PC-3 (cell line): ENCODE results near the gene FSD1. TPM values are rescaled to one million over a fixed set of nuclear protein-coding genes. Genes with fewer than 3 reads are reported as not detected.
"Not testable (repeated sequence)": the region's sequence is repeated elsewhere in the genome, so short reads cannot be mapped to it uniquely, and the experiment has no call there.

Source experiments
- ATAC-seq: fragments of 200-7000 bp; cut with Tn5 transposase; 2 replicates; pipeline ENCODE4 v1.9.1; 2020; ENCODE audit warnings: mild to moderate bottlenecking, moderate library complexity
- BruUV-seq: library from RNA; stranded (reverse); fragments of 400-500 nt; replicated peaks from 2 replicates; lab custom pipeline; 2021; lab: Mats Ljungman, UMichigan
- CTCF ChIA-PET: fragments of 300-600 bp; sonication (Branson Sonifier 250); formaldehyde crosslinking; loops from one replicate; lab custom pipeline; 2022; ENCODE audit warnings: antibody characterized with exemption; lab: Charles Lee
- POLR2A ChIA-PET: fragments of 300-600 bp; sonication (Branson Sonifier 250); formaldehyde crosslinking; loops from one replicate; lab custom pipeline; 2022; ENCODE audit warnings: antibody characterized with exemption; ENCODE audit not compliant: unreplicated experiment; lab: Charles Lee
- DNase-seq: peaks from one replicate; pipeline ENCODE4 v3.0.0-alpha.2; 2015
- H2AFZ ChIP-seq: fragments of 300-600 bp; sonication (generic); 2 replicates; pipeline ENCODE4 v1.6.0; 2016; ENCODE audit warnings: antibody characterized with exemption, low read length
- H3F3A ChIP-seq: fragments of 300-600 bp; sonication (generic); one replicate; pipeline ENCODE4 v1.6.0; 2017; ENCODE audit warnings: antibody characterized with exemption, low read length, control low read depth, mild to moderate bottlenecking; ENCODE audit not compliant: unreplicated experiment
- H3K27ac ChIP-seq: fragments of 300-600 bp; sonication (generic); 2 replicates; pipeline ENCODE4 v1.5.1; 2016; ENCODE audit warnings: mild to moderate bottlenecking, low read length
- H3K27me3 ChIP-seq: fragments of 300-600 bp; sonication (generic); 2 replicates; pipeline ENCODE4 v1.6.1; 2016; ENCODE audit warnings: low read length, mixed read lengths
- H3K36me3 ChIP-seq: fragments of 300-600 bp; sonication (generic); 2 replicates; pipeline ENCODE4 v1.6.1; 2016; ENCODE audit warnings: low read depth, mixed run types, low read length, mixed read lengths
- H3K4me1 ChIP-seq: fragments of 300-600 bp; sonication (generic); 2 replicates; pipeline ENCODE4 v1.5.1; 2016; ENCODE audit warnings: low read length; ENCODE audit not compliant: insufficient read depth
- H3K4me2 ChIP-seq: fragments of 300-600 bp; sonication (generic); 2 replicates; pipeline ENCODE4 v1.6.0; 2016; ENCODE audit warnings: low read length
- H3K4me3 ChIP-seq: fragments of 300-600 bp; sonication (generic); 2 replicates; pipeline ENCODE4 v1.5.1; 2016; ENCODE audit warnings: mild to moderate bottlenecking, low read length, mixed read lengths
- H3K79me2 ChIP-seq: fragments of 300-600 bp; sonication (generic); 2 replicates; pipeline ENCODE4 v1.6.1; 2017; ENCODE audit warnings: low read length, mixed read lengths
- H3K9ac ChIP-seq: fragments of 300-600 bp; sonication (generic); 2 replicates; pipeline ENCODE4 v1.6.0; 2016; ENCODE audit warnings: mild to moderate bottlenecking, low read length
- H3K9me2 ChIP-seq: fragments of 300-600 bp; sonication (generic); replicated peaks from 2 replicates; pipeline ENCODE4 v1.6.1; 2016; ENCODE audit warnings: mixed run types, low read length, mixed read lengths
- H3K9me3 ChIP-seq: fragments of 300-600 bp; sonication (generic); 2 replicates; pipeline ENCODE4 v1.6.1; 2016; ENCODE audit warnings: low read length, mixed read lengths
- H4K20me1 ChIP-seq: fragments of 300-600 bp; sonication (generic); 2 replicates; pipeline ENCODE4 v1.6.1; 2016; ENCODE audit warnings: low read length, mixed read lengths
- CTCF ChIP-seq: fragments of 300-600 bp; sonication (generic); conservative IDR thresholded peaks from 2 replicates; pipeline ENCODE4 v1.5.1; 2017; ENCODE audit warnings: antibody characterized with exemption, low read depth, mild to moderate bottlenecking, low read length
- EZH2 ChIP-seq: fragments of 300-600 bp; sonication (generic); IDR thresholded peaks from one replicate; pipeline ENCODE4 v1.6.1; 2017; ENCODE audit warnings: antibody characterized with exemption, mild to moderate bottlenecking, low read length; ENCODE audit not compliant: unreplicated experiment
- EZH2phosphoT487 ChIP-seq: fragments of 300-600 bp; sonication (generic); IDR thresholded peaks from 2 replicates; pipeline ENCODE4 v1.6.1; 2018; ENCODE audit warnings: mild to moderate bottlenecking, antibody characterized with exemption, low read length, borderline replicate concordance
- intact Hi-C: fragments of 100-400 bp; cut with micrococcal nuclease; formaldehyde crosslinking; loops from 2 replicates; pipeline ENCODE4 v1.9.0; 2023
- total RNA-seq: library from RNA; depleted of rRNA; stranded (reverse); fragments of >200 nt; gene quantifications from 2 replicates; pipeline ENCODE4 v1.2.3, GENCODE V29; 2014

FSD1 gene
- total RNA-seq, 1 experiment from 2014 or later = 8.7 TPM

- no peak for DNase-seq
- Histone ChIP-seq H3K4me1 (no peaks in the 10 kb centered on the region), H3K79me2 (no peaks in the 10 kb centered on the region), H4K20me1 (no peaks in the 10 kb centered on the region), H3K27me3 (no peaks in the 10 kb centered on the region), H3K36me3 (peaks cover 2% of the 10 kb centered on the region; the same call in 1 of the 2 replicates), H3K9ac (no peak overlapping the region), H2AFZ (no peak overlapping the region), H3K27ac (no peak overlapping the region), H3K9me2 (no peaks in the 10 kb centered on the region), H3K4me3 (no peak overlapping the region), H3K4me2 (no peak overlapping the region), H3F3A (no peaks in the 10 kb centered on the region), H3K9me3 (no peaks in the 10 kb centered on the region)
- TF ChIP-seq EZH2 (no peak), CTCF (no peak), EZH2phosphoT487 (no peak)
- no peak for ATAC-seq
- CTCF ChIA-PET = no interaction called here
- intact Hi-C loops = no loop called here
- POLR2A ChIA-PET = no interaction called here
- no TSS peak for BruUV-seq
Observed at GRCh38 chr19:4272894-4273293, 31.5 kb upstream of the FSD1 start.

- H3K4me1 ChIP-seq, ATAC-seq, H3K79me2 ChIP-seq, POLR2A ChIA-PET, H3K27me3 ChIP-seq, H3K9ac ChIP-seq, H3K36me3 ChIP-seq, H2AFZ ChIP-seq, H3F3A ChIP-seq, DNase-seq, CTCF ChIA-PET, H3K27ac ChIP-seq, intact Hi-C loops, H3K4me2 ChIP-seq, H3K9me2 ChIP-seq, BruUV-seq, H3K4me3 ChIP-seq, H3K9me3 ChIP-seq, H4K20me1 ChIP-seq: not testable (repeated sequence)
Observed at GRCh38 chr19:4274321-4274686, 30.1 kb upstream of the FSD1 start.

- BruUV-seq = no TSS peak
- H3K27me3 ChIP-seq = peaks cover 9% of the 10 kb centered on the region
- H3K4me1 ChIP-seq = no peaks in the 10 kb centered on the region
- H3K4me3 ChIP-seq = no peak overlapping the region
- no peaks in the 10 kb centered on the region for H3F3A ChIP-seq
- DNase-seq (no peak), ATAC-seq (no peak)
- POLR2A ChIA-PET = no interaction called here
- H3K4me2 ChIP-seq = no peak overlapping the region
- CTCF ChIA-PET = interaction anchor here (0.6 kb wide), 1 partner anchor 289 kb away, joined by 21 read pairs; no protein-coding TSS in a partner anchor
- H3K79me2 ChIP-seq = no peaks in the 10 kb centered on the region
- no peaks in the 10 kb centered on the region for H4K20me1 ChIP-seq
- TF ChIP-seq CTCF (no peak), EZH2 (no peak), EZH2phosphoT487 (no peak)
- no peaks in the 10 kb centered on the region for H3K9me2 ChIP-seq
- H3K9ac ChIP-seq = no peak overlapping the region
- intact Hi-C loops = no loop called here
- H3K9me3 ChIP-seq = no peaks in the 10 kb centered on the region
- no peak overlapping the region for H3K27ac ChIP-seq
- no peak overlapping the region for H2AFZ ChIP-seq
- no peaks in the 10 kb centered on the region for H3K36me3 ChIP-seq
Observed at GRCh38 chr19:4277191-4277696, 27.2 kb upstream of the FSD1 start.
